Astrocyte (in vitro differentiated cells and primary cell): Measurements from ENCODE around the gene KDM3B. TPM values are rescaled to one million over a fixed set of nuclear protein-coding genes. Genes with fewer than 3 reads are reported as not detected.

Source experiments
- DNase-seq: peaks from one replicate; pipeline ENCODE4 v3.0.0-alpha.2; 2010; ENCODE audit warnings: low read depth
- FAIRE-seq: peaks from 2 replicates; lab custom pipeline; 2011; peaks lifted over from hg19 to GRCh38; lab: Jason Lieb, UNC
- H2AFZ ChIP-seq: 2 replicates; pipeline ENCODE4 v1.6.0; 2012; ENCODE audit warnings: low read depth, low read length, inconsistent platforms
- H3K27ac ChIP-seq: 2 replicates; pipeline ENCODE4 v1.5.1; 2011; ENCODE audit warnings: low read depth, low read length, inconsistent platforms
- H3K27me3 ChIP-seq: 2 replicates; pipeline ENCODE4 v1.6.0; 2011; ENCODE audit warnings: low read length, inconsistent platforms; ENCODE audit not compliant: insufficient read depth
- H3K36me3 ChIP-seq: 2 replicates; pipeline ENCODE4 v1.5.1; 2011; ENCODE audit warnings: low read length, inconsistent platforms; ENCODE audit not compliant: insufficient read depth
- H3K4me1 ChIP-seq: 2 replicates; pipeline ENCODE4 v1.5.1; 2011; ENCODE audit warnings: low read length, inconsistent platforms; ENCODE audit not compliant: insufficient read depth
- H3K4me2 ChIP-seq: 2 replicates; pipeline ENCODE4 v1.6.0; 2012; ENCODE audit warnings: low read length, inconsistent platforms
- H3K4me3 ChIP-seq: 2 replicates; pipeline ENCODE4 v1.5.1; 2011; ENCODE audit warnings: low read depth, mild to moderate bottlenecking, low read length, inconsistent platforms; ENCODE audit not compliant: insufficient read depth
- H3K79me2 ChIP-seq: 2 replicates; pipeline ENCODE4 v1.6.0; 2012; ENCODE audit warnings: mild to moderate bottlenecking, low read length, inconsistent platforms; ENCODE audit not compliant: insufficient read depth
- H3K9ac ChIP-seq: 2 replicates; pipeline ENCODE4 v1.6.0; 2012; ENCODE audit warnings: mild to moderate bottlenecking, low read length, inconsistent platforms
- H3K9me3 ChIP-seq: 2 replicates; pipeline ENCODE4 v1.5.1; 2012; ENCODE audit warnings: low read depth, mild to moderate bottlenecking, low read length, inconsistent platforms; ENCODE audit not compliant: insufficient read depth
- H4K20me1 ChIP-seq: 2 replicates; pipeline ENCODE4 v1.6.0; 2012; ENCODE audit warnings: low read length, inconsistent platforms; ENCODE audit not compliant: insufficient read depth
- H3K27ac Mint-ChIP-seq: one replicate; pipeline ENCODE4 v1.8.0; 2021; ENCODE audit warnings: mild to moderate bottlenecking, mixed read lengths; ENCODE audit not compliant: unreplicated experiment
- H3K27me3 Mint-ChIP-seq: one replicate; pipeline ENCODE4 v1.8.0; 2021; ENCODE audit warnings: low read depth, mixed read lengths; ENCODE audit not compliant: unreplicated experiment
- H3K36me3 Mint-ChIP-seq: one replicate; pipeline ENCODE4 v1.8.0; 2021; ENCODE audit warnings: low read depth, mixed read lengths; ENCODE audit not compliant: unreplicated experiment
- H3K4me1 Mint-ChIP-seq: one replicate; pipeline ENCODE4 v1.8.0; 2021; ENCODE audit warnings: low read depth, mixed read lengths; ENCODE audit not compliant: unreplicated experiment
- H3K4me3 Mint-ChIP-seq: one replicate; pipeline ENCODE4 v1.8.0; 2021; ENCODE audit warnings: mild to moderate bottlenecking, moderate library complexity, mixed read lengths; ENCODE audit not compliant: unreplicated experiment
- H3K9me3 Mint-ChIP-seq: one replicate; pipeline ENCODE4 v1.8.0; 2021; ENCODE audit warnings: mild to moderate bottlenecking, mixed read lengths; ENCODE audit not compliant: unreplicated experiment
- EZH2 ChIP-seq: IDR thresholded peaks from 2 replicates; pipeline ENCODE4 v1.6.1; 2012; ENCODE audit warnings: mild to moderate bottlenecking, low read length, inconsistent platforms; ENCODE audit not compliant: insufficient read depth
- total RNA-seq: library from RNA; stranded (reverse); gene quantifications from 2 replicates; pipeline ENCODE4 v1.2.1, GENCODE V29; 2021
- TF ChIP-seq, protein P1 (sequence below): IDR thresholded peaks from 2 replicates; pipeline ENCODE4 v1.5.1; 2011; ENCODE audit warnings: low read depth, mild to moderate bottlenecking, inconsistent platforms, low read length, moderate library complexity; ENCODE audit not compliant: insufficient read depth

Gene KDM3B
- total RNA-seq, 1 donor from 2014 or later, result 48.6 TPM

DNA sequence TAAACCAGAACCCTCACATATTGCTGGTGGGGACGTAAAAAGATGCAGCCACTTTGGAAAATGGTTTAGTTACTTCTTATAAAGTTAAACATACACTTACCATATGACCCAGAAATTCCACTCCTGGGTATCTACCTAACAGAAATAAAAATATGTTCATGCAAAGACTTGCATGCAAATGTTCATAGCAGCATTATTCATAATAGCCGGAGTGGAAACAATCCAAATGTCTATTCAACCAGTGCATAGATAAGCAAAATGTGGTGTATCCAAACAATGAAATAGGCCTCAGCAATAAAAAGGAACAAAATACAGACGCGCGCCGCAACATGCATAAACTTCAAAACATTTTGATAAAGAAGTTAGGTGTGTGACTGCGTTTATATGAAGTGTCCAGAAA, 124.4 kb downstream of the KDM3B start:
- Mint-ChIP-seq H3K9me3 (peaks cover 1% of the 10 kb centered on the region), H3K36me3 (no peaks in the 10 kb centered on the region), H3K4me3 (no peak overlapping the region), H3K4me1 (no peaks in the 10 kb centered on the region), H3K27ac (no peak overlapping the region), H3K27me3 (peaks cover 29% of the 10 kb centered on the region)
- no peaks in the 10 kb centered on the region for H3K4me1 ChIP-seq
- no peak for FAIRE-seq
- no peak overlapping the region for H3K9ac ChIP-seq
- no peak overlapping the region for H2AFZ ChIP-seq
- H3K9me3 ChIP-seq, result no peaks in the 10 kb centered on the region
- no peaks in the 10 kb centered on the region for H4K20me1 ChIP-seq
- no peak overlapping the region for H3K4me2 ChIP-seq
- H3K36me3 ChIP-seq, result no peaks in the 10 kb centered on the region
- H3K4me3 ChIP-seq, result no peak overlapping the region
- DNase-seq, result no peak
- H3K79me2 ChIP-seq, result no peaks in the 10 kb centered on the region
- no peak overlapping the region for H3K27ac ChIP-seq
- TF ChIP-seq, protein P1, sequence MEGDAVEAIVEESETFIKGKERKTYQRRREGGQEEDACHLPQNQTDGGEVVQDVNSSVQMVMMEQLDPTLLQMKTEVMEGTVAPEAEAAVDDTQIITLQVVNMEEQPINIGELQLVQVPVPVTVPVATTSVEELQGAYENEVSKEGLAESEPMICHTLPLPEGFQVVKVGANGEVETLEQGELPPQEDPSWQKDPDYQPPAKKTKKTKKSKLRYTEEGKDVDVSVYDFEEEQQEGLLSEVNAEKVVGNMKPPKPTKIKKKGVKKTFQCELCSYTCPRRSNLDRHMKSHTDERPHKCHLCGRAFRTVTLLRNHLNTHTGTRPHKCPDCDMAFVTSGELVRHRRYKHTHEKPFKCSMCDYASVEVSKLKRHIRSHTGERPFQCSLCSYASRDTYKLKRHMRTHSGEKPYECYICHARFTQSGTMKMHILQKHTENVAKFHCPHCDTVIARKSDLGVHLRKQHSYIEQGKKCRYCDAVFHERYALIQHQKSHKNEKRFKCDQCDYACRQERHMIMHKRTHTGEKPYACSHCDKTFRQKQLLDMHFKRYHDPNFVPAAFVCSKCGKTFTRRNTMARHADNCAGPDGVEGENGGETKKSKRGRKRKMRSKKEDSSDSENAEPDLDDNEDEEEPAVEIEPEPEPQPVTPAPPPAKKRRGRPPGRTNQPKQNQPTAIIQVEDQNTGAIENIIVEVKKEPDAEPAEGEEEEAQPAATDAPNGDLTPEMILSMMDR, result no peak
- TF ChIP-seq EZH2, result no peak
- no peaks in the 10 kb centered on the region for H3K27me3 ChIP-seq

- Histone ChIP-seq H3K79me2 (no peaks in the 10 kb centered on the region), H3K9ac (no peak overlapping the region), H3K9me3 (no peaks in the 10 kb centered on the region), H3K4me1 (peaks cover 8% of the 10 kb centered on the region), H3K27ac (no peak overlapping the region), H3K4me2 (no peak overlapping the region), H3K4me3 (no peak overlapping the region), H2AFZ (no peak overlapping the region), H4K20me1 (no peaks in the 10 kb centered on the region), H3K36me3 (no peaks in the 10 kb centered on the region), H3K27me3 (no peaks in the 10 kb centered on the region)
- Mint-ChIP-seq H3K4me1 (no peaks in the 10 kb centered on the region), H3K36me3 (no peaks in the 10 kb centered on the region), H3K9me3 (no peaks in the 10 kb centered on the region), H3K4me3 (no peak overlapping the region), H3K27ac (no peak overlapping the region), H3K27me3 (peaks cover 33% of the 10 kb centered on the region)
- FAIRE-seq (no peak), DNase-seq (no peak)
- no peak for TF ChIP-seq EZH2
- TF ChIP-seq, protein P1, result no peak
Observed at GRCh38 chr5:138482638-138483037, 130.2 kb downstream of the KDM3B start.

Other genes with a start within 250 kb of the KDM3B start
- gene NME5, start 213.3 kb upstream of the KDM3B start, total RNA-seq, result 2.9 and 3.2 TPM in 2 replicates
- gene BRD8, start 174.1 kb upstream of the KDM3B start, total RNA-seq, result 33.1 and 35.0 TPM in 2 replicates
- 2.7 and 4.7 TPM in 2 replicates for gene KIF20A, start 173.6 kb upstream of the KDM3B start, total RNA-seq
- gene CDC23, start 139.4 kb upstream of the KDM3B start, total RNA-seq, result 27.6 and 34.2 TPM in 2 replicates
- 0.16 TPM in 1 of 2 replicates, not detected in the other for gene GFRA3, start 78.1 kb upstream of the KDM3B start, total RNA-seq
- 1.6 and 1.7 TPM in 2 replicates for gene CDC25C, start 20.9 kb upstream of the KDM3B start, total RNA-seq
- 43.8 and 46.6 TPM in 2 replicates for gene FAM53C, start 14.4 kb upstream of the KDM3B start, total RNA-seq
- gene REEP2, start 86.4 kb downstream of the KDM3B start, total RNA-seq, result 16.0 and 17.2 TPM in 2 replicates
- 24.4 and 31.5 TPM in 2 replicates for gene EGR1, start 112.8 kb downstream of the KDM3B start, total RNA-seq
- 139 and 153 TPM in 2 replicates for gene ETF1, start 190.6 kb downstream of the KDM3B start, total RNA-seq
- gene HSPA9, start 222.7 kb downstream of the KDM3B start, total RNA-seq, result 266 and 271 TPM in 2 replicates